Measurements from ENCODE around the gene CTNND2.

- TF ChIP-seq EZH2 (IDR thresholded peaks at IDR 0.05): no peak
- TF ChIP-seq CTCF (IDR thresholded peaks at IDR 0.05): no peak
- TF ChIP-seq EZH2phosphoT487 (IDR thresholded peaks at IDR 0.05): no peak
These were observed 856.6 kb downstream of the CTNND2 start for GRCh38 chr5:11047625-11048024.
